PC-3 (cell line): ENCODE measurements around the gene ZMAT3.

ENCODE experiments used
- EZH2 ChIP-seq: fragments of 300-600 bp; sonication (generic); IDR thresholded peaks from one replicate; pipeline ENCODE4 v1.6.1; 2017; ENCODE audit warnings: antibody characterized with exemption, mild to moderate bottlenecking, low read length; ENCODE audit not compliant: unreplicated experiment
- EZH2phosphoT487 ChIP-seq: fragments of 300-600 bp; sonication (generic); IDR thresholded peaks from 2 replicates; pipeline ENCODE4 v1.6.1; 2018; ENCODE audit warnings: mild to moderate bottlenecking, antibody characterized with exemption, low read length, borderline replicate concordance
- TF ChIP-seq, protein P1 (sequence below): fragments of 300-600 bp; sonication (generic); conservative IDR thresholded peaks from 2 replicates; pipeline ENCODE4 v1.5.1; 2017; ENCODE audit warnings: antibody characterized with exemption, low read depth, mild to moderate bottlenecking, low read length

DNA sequence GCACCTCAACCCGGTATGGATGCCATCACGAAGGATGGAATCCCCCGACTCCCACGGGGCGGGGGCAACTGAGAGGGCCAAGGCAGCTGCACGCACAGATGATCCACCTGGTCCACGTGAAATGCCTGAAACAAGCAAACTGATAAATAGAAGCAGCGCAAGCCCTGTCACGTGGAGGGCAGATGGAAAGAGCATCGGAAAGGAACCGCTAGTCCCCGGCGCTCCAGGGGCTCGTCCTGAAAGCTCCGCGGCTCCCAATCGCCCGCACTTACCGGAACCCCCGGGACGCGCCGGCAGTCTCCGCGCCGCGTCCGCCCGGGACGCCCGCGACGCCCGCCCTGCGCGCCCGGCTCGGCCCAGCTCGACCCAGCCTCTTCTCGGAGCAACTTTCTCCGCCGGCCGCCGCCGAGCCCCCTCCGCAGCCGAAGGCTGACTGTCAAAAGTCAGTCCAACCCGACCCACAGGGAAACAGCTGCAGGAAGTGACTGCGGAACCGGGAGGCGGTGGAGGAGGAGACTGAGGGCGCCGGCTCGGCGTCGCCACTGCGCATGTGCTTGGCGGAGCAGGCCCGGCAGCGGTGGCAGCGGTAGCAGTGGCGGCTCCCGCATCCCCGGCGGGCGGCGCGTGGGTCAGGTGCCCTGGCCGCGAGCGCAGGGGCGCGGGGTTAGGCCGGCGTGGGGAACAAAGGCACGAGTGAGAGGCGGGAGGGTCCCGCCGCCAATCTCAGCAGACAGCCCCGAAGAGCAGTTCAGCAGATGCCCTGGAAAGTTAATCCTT, at the start of gene ZMAT3:
- TF ChIP-seq, protein P1, sequence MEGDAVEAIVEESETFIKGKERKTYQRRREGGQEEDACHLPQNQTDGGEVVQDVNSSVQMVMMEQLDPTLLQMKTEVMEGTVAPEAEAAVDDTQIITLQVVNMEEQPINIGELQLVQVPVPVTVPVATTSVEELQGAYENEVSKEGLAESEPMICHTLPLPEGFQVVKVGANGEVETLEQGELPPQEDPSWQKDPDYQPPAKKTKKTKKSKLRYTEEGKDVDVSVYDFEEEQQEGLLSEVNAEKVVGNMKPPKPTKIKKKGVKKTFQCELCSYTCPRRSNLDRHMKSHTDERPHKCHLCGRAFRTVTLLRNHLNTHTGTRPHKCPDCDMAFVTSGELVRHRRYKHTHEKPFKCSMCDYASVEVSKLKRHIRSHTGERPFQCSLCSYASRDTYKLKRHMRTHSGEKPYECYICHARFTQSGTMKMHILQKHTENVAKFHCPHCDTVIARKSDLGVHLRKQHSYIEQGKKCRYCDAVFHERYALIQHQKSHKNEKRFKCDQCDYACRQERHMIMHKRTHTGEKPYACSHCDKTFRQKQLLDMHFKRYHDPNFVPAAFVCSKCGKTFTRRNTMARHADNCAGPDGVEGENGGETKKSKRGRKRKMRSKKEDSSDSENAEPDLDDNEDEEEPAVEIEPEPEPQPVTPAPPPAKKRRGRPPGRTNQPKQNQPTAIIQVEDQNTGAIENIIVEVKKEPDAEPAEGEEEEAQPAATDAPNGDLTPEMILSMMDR = no peak
- TF ChIP-seq EZH2phosphoT487 (no peak), EZH2 (no peak)
